Fibroblast of the aortic adventitia (primary cell): Measurements from ENCODE around the gene MEIS1. TPM values are rescaled to one million over a fixed set of nuclear protein-coding genes. Genes with fewer than 3 reads are reported as not detected.

Source experiments
- DNase-seq: peaks from one replicate; pipeline ENCODE4 v3.0.0-alpha.2; 2010; ENCODE audit warnings: low read depth
- H3K4me3 ChIP-seq: 2 replicates; pipeline ENCODE4 v1.5.1; 2011; ENCODE audit warnings: low read depth, mild to moderate bottlenecking, control low read depth, low read length, moderate library complexity
- total RNA-seq: library from RNA; depleted of rRNA; stranded (reverse); fragments of >200 nt; gene quantifications from 2 replicates; pipeline ENCODE4 v1.2.3, GENCODE V29; 2012; ENCODE audit warnings: low replicate concordance
- TF ChIP-seq, protein P1 (sequence below): IDR thresholded peaks from 2 replicates; pipeline ENCODE4 v1.5.1; 2011; ENCODE audit warnings: mild to moderate bottlenecking, low read length, control low read depth, inconsistent platforms; ENCODE audit not compliant: insufficient read depth

The MEIS1 gene
- total RNA-seq, 1 donor: 78.2 TPM

DNA sequence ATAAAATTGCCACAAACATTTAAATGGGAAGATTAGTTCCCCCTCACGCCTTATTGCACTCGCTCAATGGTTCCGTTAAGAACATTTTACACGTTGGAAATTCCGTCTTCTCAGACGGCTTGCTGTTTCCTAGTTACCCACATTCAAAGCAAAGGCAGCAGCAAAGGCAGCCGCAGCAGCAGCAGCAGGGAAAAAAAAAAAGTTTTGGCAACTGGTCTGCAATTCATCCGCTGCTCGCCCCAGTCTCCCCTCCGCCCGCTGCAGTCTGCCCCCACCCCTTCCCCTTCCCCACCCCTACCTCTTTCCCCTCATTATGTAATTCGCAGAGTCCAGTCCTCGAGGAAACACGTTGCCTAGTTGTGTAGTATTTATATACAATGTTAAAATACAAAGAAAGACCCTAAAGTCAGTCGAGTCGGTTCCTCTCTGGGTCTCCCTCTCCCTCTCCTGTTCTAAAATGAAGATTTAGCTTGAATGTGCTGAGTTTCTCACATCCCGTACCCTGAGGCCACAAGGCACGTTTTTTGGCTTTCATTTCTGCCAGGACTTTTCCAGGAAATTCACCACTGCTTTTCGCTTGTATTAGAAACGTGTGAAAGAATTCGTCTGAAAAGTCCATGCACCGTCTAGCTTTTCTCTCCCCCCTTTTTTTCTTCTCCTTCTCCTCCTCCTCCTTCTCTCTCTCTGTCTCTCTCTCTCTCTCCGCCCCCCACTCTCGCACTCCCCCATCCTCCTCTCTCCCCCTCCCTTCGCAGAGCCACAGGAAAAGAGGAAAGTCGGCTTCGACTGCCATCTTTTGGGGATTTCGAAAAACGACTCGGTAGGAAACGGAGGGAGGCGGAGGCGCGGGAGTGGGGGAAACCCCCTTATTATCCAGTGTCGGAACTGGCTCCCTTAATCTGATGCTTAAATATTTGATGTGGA lies 140.0 kb downstream of the MEIS1 start:
- DNase-seq: peak; percentile 92
- H3K4me3 ChIP-seq: peak overlapping the region; percentile 59
- TF ChIP-seq, protein P1, sequence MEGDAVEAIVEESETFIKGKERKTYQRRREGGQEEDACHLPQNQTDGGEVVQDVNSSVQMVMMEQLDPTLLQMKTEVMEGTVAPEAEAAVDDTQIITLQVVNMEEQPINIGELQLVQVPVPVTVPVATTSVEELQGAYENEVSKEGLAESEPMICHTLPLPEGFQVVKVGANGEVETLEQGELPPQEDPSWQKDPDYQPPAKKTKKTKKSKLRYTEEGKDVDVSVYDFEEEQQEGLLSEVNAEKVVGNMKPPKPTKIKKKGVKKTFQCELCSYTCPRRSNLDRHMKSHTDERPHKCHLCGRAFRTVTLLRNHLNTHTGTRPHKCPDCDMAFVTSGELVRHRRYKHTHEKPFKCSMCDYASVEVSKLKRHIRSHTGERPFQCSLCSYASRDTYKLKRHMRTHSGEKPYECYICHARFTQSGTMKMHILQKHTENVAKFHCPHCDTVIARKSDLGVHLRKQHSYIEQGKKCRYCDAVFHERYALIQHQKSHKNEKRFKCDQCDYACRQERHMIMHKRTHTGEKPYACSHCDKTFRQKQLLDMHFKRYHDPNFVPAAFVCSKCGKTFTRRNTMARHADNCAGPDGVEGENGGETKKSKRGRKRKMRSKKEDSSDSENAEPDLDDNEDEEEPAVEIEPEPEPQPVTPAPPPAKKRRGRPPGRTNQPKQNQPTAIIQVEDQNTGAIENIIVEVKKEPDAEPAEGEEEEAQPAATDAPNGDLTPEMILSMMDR: peak; percentile 55

DNA sequence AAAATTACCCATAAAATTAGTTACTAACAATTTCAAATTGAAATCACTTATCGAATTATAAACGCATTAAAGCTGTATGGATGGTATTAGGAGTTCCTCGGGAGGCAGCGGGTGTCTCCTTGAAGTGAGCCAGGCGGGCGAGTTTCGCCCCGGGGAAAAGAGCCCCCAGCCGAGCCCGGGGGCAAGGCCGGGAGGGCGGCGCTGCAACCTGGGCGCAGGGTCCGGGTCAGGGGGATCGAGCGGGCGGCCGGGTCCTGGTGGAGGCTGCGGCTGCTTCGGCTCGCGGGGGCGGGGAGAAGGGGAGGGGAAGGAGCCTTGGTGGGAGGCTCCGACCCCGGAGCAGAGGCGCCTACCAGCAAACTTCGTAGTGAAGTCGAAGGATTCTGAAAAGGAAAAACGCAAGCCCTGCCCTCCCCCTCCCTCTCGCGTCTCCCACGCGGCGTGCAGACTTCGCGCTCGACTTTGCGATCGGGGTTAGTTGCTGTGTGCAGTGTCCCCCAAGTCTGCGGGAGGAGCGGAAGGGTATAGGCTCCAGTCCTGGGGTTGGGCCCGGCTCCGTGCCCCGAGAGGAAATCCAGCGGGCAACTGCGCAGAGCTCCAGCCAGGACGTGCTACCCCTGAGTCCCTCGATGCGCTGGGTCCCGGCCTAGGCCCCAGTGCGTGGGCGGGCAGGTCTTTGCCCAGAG lies 140.8 kb downstream of the MEIS1 start:
- DNase-seq: peak; percentile 68
- peak overlapping the region; percentile 59 for H3K4me3 ChIP-seq
- TF ChIP-seq, protein P1: no peak

DNA sequence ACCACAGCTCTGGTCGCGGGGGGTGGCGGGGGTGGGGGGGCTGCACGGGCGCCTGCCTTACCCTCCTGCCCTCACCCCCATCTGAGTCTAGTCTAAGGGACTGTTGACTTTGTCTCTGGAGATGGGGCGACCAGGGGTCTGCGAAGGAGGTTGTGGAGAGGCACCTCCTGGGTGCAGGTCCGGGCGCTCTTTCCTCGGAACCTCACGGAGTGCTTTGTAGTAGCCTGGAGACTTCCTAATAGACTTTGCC lies 141.3 kb downstream of the MEIS1 start:
- peak overlapping the region; percentile 59 for H3K4me3 ChIP-seq
- DNase-seq: no peak
- TF ChIP-seq, protein P1: no peak

DNA sequence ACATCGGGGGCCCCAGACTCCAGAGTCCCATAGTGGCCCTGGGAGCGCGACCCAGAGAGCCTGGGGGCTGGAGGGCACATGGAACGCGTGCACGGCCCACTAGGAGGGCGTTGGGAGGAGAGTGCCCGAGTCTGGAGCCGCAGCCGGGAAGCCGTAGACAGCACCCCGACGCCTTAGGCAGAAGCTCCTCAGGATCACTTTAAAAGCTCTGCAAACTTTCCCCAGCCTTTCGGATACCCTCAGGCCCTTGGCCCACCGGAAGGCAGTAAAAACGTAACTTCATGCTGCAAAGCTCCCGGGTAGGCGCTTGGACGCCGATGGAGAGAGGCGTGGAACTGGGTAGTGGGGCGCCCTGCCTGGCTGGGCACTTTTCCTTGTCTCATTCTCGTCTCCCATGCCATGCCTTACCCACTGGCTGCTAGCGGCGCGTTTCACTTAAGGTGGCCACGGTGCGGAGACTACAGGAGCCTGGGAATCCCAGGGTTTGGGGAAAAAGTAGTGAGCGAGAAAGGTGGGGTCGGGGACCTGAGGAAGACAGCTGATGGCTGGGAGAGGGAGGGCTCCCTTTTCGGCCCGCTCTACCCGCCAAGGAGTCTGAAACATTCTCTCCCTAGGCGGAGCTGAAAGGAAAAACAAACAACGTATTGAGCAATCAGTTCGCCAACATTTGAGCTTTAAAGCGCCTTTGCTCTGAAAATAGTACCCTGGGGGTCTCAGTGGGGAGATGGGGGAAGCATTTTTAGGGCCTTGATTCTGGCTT lies 141.8 kb downstream of the MEIS1 start:
- H3K4me3 ChIP-seq: peak overlapping the region; percentile 59
- peak; percentile 83 for DNase-seq
- TF ChIP-seq, protein P1: no peak

DNA sequence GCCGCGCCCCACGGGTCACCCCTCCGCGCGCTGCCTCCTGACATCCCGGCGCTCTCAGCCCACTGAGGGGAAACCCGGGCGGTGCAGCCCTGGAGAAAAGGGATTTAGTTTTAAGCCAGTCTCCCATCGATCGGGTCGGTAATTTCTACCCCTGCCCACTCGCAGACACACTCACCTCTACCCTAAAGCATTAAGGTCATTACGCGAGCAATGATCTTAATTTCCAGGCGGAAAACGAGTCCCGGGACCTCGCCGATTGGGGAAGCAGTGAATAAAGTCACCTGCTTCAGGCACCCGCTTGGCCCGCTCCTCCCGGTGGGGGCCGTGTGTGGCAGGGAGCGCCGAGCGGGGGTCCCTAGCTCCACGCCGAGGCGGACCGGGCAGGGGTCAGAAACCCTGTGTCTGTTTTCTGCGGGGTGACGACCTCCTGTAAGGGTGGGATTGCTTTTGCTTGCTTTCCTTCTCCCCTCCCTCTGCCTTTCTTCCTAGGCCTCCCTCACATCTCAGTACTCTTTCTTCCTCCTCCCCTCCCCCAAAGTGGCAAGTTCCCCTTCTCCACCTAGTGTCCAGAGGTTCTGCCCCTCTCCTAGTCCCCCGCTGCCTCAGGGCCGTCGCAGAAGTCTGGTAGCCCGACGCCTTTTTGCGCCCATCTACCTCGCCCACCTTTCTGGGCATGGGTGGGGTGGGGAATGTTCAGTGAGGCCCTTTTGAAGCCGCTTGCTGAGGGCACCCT lies 142.6 kb downstream of the MEIS1 start:
- H3K4me3 ChIP-seq: peak overlapping the region; percentile 59
- peak; percentile 62 for DNase-seq
- TF ChIP-seq, protein P1: no peak

DNA sequence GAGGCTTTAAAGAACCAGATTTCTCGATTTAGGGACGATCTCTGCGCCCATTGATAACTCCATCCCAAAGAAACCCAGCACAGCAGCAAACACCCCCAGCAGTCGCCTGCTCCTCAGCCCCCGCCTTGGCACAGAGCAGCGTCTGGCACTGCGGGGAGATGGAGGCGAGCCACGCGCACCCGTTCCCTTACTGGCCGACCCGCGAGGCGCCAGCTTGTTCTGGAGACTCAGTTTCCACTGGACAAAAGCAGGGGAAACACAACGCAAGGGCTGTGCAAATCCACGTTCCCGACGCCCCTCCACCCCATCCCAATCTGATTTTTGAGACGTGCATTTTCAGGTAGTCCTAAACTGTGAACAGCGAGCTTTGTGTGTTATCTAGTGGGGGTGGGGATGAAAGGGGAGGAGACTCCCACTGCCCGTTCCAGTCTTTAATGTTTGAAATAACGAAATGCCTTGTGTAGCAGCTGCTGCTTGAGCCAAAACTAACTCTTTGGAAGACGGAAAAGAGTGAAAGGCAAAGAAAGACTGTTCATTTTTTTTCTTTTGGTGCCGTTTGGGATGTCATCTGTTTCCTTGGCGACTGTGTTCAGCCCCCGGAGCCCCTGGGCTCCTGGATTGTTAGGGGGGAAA lies 143.2 kb downstream of the MEIS1 start:
- peak overlapping the region; percentile 59 for H3K4me3 ChIP-seq
- TF ChIP-seq, protein P1: no peak
- DNase-seq: peak; percentile 80
